Gastroesophageal sphincter (tissue), 3 donors: ENCODE measurements around the gene RPS6KL1.

Experiments used
- CTCF ChIP-seq, 4 experiments: fragments of 200-600 bp in 2 of 4; fragments of 450-650 bp in 2 of 4; sonication (generic) in 1 of 4; IDR thresholded peaks; one replicate each; pipeline ENCODE4 v1.5.1; 2017 to 2019; ENCODE audit warnings: antibody characterized with exemption in 4 of 4, mild to moderate bottlenecking in 2 of 4, moderate library complexity in 2 of 4
- EP300 ChIP-seq: sonication (generic); formaldehyde crosslinking; IDR thresholded peaks from one replicate; pipeline ENCODE4 v1.6.1; 2017; ENCODE audit warnings: antibody characterized with exemption, mild to moderate bottlenecking
- POLR2A ChIP-seq, 2 donors: fragments of 450-650 bp; IDR thresholded peaks; one replicate each; pipeline ENCODE4 v1.6.1; 2017; ENCODE audit warnings: antibody characterized with exemption in 2 of 2, mild to moderate bottlenecking in 2 of 2, moderate library complexity in 1 of 2
- POLR2AphosphoS5 ChIP-seq: sonication (generic); formaldehyde crosslinking; IDR thresholded peaks from one replicate; pipeline ENCODE4 v1.6.1; 2017; ENCODE audit warnings: antibody characterized with exemption

GRCh38 chr14:74861734-74862090 is 61.3 kb downstream of the RPS6KL1 start:
- TF ChIP-seq CTCF (IDR thresholded peaks at IDR 0.05) (no peak), POLR2A (IDR thresholded peaks at IDR 0.05) (no peak), EP300 (no peak), POLR2AphosphoS5 (no peak)
